ENCODE results near the gene DPP10.
A peak's percentile ranks its signal among the peaks of the same experiment; 100 is the strongest.
"Not testable (repeated sequence)": the region's sequence is repeated elsewhere in the genome, so short reads cannot be mapped to it uniquely, and the experiment has no call there.

DPP10 gene

DNA sequence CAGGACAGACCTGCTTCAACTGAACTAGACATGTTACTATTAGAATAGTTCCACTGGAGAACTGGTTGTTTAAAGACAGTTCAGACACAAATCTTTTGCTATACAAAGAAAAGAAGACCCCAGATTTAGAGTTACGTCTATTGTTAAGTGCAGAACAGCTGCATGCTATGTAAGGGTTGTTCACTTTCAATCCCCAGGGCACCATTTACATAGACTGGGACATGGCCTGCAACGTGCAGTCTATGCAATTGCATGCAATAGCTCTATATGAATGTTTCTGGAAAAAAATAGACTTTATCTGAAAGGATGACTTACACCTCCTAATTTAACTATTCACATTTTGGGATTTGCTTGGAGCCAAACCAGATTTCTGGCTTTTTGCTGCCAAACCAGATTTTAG is 36.1 kb upstream of the DPP10 start:
- no peaks in the 10 kb centered on the region for H3K4me1 ChIP-seq (ENCODE audit: control insufficient read depth, insufficient read depth, low read length)
- POLR2A ChIA-PET: no interaction called here
- CTCF ChIA-PET: no interaction called here
- TF ChIP-seq BCL11A (tag by site-specific recombination; IDR thresholded peaks at IDR 0.05; ENCODE audit: low read depth) (no peak), ZNF211 (tag by site-specific recombination; IDR thresholded peaks at IDR 0.05; ENCODE audit: low read depth) (no peak), ZNF544 (tag by site-specific recombination; IDR thresholded peaks at IDR 0.05) (no peak), OVOL3 (tag by site-specific recombination; IDR thresholded peaks at IDR 0.05) (no peak), ZNF596 (tag by site-specific recombination; IDR thresholded peaks at IDR 0.05) (no peak)
- H3K9me3 ChIP-seq (ENCODE audit: control insufficient read depth, insufficient read depth, low read depth, low read length): no peaks in the 10 kb centered on the region
- H3K4me3 ChIP-seq (ENCODE audit: low read depth, low read length): no peak overlapping the region
- no peak overlapping the region for H3K27ac ChIP-seq (ENCODE audit: extremely low read depth, low read depth, low read length)
- no peaks in the 10 kb centered on the region for H3K36me3 ChIP-seq (ENCODE audit: control insufficient read depth in 2 of 2, insufficient read depth in 1 of 2, low read length in 2 of 2)

GRCh38 chr2:114407353-114407752 is 35.1 kb upstream of the DPP10 start:
- TF ChIP-seq ZNF146 (tag by site-specific recombination; IDR thresholded peaks at IDR 0.05): peak; percentile 56; the same call in 1 of the 2 replicates
- CTCF ChIA-PET; H3K36me3 ChIP-seq (ENCODE audit: control insufficient read depth in 2 of 2, insufficient read depth in 1 of 2, low read length in 2 of 2); H3K4me1 ChIP-seq (ENCODE audit: control insufficient read depth, insufficient read depth, low read length); H3K9me3 ChIP-seq (ENCODE audit: control insufficient read depth, insufficient read depth, low read depth, low read length); H3K4me3 ChIP-seq (ENCODE audit: low read depth, low read length); POLR2A ChIA-PET; H3K27ac ChIP-seq (ENCODE audit: extremely low read depth, low read depth, low read length): not testable (repeated sequence)

- Histone ChIP-seq H3K4me1 (ENCODE audit: control insufficient read depth, insufficient read depth, low read length) (no peaks in the 10 kb centered on the region), H3K27ac (ENCODE audit: extremely low read depth, low read depth, low read length) (no peak overlapping the region), H3K4me3 (ENCODE audit: low read depth, low read length) (no peak overlapping the region), H3K36me3 (ENCODE audit: control insufficient read depth in 2 of 2, insufficient read depth in 1 of 2, low read length in 2 of 2) (no peaks in the 10 kb centered on the region), H3K9me3 (ENCODE audit: control insufficient read depth, insufficient read depth, low read depth, low read length) (no peaks in the 10 kb centered on the region)
- CTCF ChIA-PET: no interaction called here
- POLR2A ChIA-PET: no interaction called here
- no peak for TF ChIP-seq SALL2 (tag by site-specific recombination; IDR thresholded peaks at IDR 0.05; ENCODE audit: borderline replicate concordance)
- TF ChIP-seq ZNF280D (tag by site-specific recombination; IDR thresholded peaks at IDR 0.05): no peak
- TF ChIP-seq, protein P1, sequence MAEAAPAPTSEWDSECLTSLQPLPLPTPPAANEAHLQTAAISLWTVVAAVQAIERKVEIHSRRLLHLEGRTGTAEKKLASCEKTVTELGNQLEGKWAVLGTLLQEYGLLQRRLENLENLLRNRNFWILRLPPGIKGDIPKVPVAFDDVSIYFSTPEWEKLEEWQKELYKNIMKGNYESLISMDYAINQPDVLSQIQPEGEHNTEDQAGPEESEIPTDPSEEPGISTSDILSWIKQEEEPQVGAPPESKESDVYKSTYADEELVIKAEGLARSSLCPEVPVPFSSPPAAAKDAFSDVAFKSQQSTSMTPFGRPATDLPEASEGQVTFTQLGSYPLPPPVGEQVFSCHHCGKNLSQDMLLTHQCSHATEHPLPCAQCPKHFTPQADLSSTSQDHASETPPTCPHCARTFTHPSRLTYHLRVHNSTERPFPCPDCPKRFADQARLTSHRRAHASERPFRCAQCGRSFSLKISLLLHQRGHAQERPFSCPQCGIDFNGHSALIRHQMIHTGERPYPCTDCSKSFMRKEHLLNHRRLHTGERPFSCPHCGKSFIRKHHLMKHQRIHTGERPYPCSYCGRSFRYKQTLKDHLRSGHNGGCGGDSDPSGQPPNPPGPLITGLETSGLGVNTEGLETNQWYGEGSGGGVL (tag by site-specific recombination; IDR thresholded peaks at IDR 0.05): no peak
- no peak for TF ChIP-seq ZNF513 (tag by site-specific recombination; IDR thresholded peaks at IDR 0.05)
- TF ChIP-seq KLF16 (tag by site-specific recombination; IDR thresholded peaks at IDR 0.05): no peak
- TF ChIP-seq, protein P2, sequence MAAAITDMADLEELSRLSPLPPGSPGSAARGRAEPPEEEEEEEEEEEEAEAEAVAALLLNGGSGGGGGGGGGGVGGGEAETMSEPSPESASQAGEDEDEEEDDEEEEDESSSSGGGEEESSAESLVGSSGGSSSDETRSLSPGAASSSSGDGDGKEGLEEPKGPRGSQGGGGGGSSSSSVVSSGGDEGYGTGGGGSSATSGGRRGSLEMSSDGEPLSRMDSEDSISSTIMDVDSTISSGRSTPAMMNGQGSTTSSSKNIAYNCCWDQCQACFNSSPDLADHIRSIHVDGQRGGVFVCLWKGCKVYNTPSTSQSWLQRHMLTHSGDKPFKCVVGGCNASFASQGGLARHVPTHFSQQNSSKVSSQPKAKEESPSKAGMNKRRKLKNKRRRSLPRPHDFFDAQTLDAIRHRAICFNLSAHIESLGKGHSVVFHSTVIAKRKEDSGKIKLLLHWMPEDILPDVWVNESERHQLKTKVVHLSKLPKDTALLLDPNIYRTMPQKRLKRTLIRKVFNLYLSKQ (tag by site-specific recombination; IDR thresholded peaks at IDR 0.05; ENCODE audit: borderline replicate concordance): no peak
- no peak for TF ChIP-seq BCL6B (tag by site-specific recombination; IDR thresholded peaks at IDR 0.05)
- TF ChIP-seq ZNF670 (tag by site-specific recombination; IDR thresholded peaks at IDR 0.05; ENCODE audit: low read depth): no peak
- TF ChIP-seq YY1 (tag by site-specific recombination; IDR thresholded peaks at IDR 0.05): no peak
- no peak for TF ChIP-seq ZBTB48 (tag by site-specific recombination; IDR thresholded peaks at IDR 0.05)
- no peak for TF ChIP-seq YY2 (tag by site-specific recombination; IDR thresholded peaks at IDR 0.05)
- no peak for TF ChIP-seq ZNF366 (tag by site-specific recombination; conservative IDR thresholded peaks at IDR 0.05)
- TF ChIP-seq GLIS2 (tag by site-specific recombination; IDR thresholded peaks at IDR 0.05): no peak
- TF ChIP-seq ZBTB7A (tag by site-specific recombination; IDR thresholded peaks at IDR 0.05; ENCODE audit: low read depth): no peak
Observed at GRCh38 chr2:114421781-114422180, 20.7 kb upstream of the DPP10 start.
